NOMO-1 treated with dmso at 0.1 percent for 144 hours (cell line): Measurements from ENCODE around the gene MAPK6.
"Not testable (repeated sequence)": the region's sequence is repeated elsewhere in the genome, so short reads cannot be mapped to it uniquely, and the experiment has no call there.

Experiments used
- DNase-seq: peaks from one replicate; lab custom pipeline; 2025; ENCODE audit not compliant: unreplicated experiment; lab: John Stamatoyannopoulos, UW

MAPK6 gene

GRCh38 chr15:52078876-52079700 lies 60.1 kb downstream of the MAPK6 start:
- DNase-seq: peak; percentile 68

DNA sequence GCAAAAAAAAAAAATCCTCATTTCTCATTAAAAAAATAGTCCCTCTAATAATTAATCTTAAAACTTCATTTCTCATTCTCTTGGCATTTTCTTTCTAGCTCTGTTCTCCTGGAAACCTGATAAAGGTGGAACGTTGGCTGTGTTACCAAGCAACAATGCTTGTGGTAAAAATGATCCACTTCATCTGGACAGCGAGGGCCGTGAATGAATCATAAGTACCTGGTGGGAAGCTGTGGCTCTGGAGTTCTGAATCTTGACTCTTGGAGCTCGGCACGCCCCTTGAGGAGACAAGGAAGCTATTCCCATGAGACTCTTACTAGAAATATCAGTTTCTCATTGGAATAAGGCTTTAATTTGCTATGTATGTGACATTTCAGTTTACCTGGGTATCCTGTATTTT lies 61.0 kb downstream of the MAPK6 start:
- DNase-seq: no peak

- no peak for DNase-seq
These were observed 61.8 kb downstream of the MAPK6 start for GRCh38 chr15:52080706-52081392.

DNA sequence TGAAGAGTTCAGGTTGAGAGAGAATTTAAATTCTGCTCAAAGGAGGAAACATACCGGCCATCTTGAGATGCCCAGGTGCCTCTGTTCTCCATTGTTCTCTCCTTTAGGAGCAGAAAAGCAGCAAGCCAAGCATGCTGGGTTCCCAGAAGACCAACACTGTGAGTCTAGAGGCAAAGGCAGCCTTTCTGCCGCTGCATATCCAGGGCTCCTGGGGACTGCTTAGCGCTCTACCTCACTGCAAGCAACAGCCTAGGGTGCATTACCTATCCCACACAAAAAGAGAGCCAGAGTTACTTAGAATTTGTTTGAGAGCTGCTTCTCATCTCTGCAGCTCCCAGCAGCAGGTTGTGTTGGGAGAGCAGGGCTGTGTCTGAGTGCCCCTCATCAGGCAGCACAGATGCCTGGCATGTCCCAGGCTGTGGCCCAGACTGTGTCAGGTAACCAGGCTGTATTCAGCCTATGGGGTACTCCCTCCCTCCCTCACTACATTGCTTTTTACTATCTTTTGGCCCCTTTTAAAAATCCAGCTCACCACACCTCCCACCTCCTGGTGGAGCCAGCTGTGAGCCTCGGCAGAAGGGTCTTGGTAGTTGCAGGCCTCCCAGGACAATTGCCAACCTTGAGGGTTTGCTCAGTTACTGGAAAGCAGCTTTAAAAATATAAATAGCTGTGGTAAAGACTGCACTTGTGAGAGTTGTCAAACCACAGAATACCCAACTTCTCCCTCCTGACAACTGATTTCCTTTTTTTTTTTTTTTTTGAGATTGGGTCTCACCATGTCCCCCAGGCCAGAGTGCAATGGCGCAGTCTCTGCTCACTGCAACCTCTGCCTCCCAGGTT lies 63.4 kb downstream of the MAPK6 start:
- DNase-seq: peak; percentile 57

- not testable (repeated sequence) for DNase-seq
These were observed 64.0 kb downstream of the MAPK6 start for GRCh38 chr15:52083037-52083359.

DNA sequence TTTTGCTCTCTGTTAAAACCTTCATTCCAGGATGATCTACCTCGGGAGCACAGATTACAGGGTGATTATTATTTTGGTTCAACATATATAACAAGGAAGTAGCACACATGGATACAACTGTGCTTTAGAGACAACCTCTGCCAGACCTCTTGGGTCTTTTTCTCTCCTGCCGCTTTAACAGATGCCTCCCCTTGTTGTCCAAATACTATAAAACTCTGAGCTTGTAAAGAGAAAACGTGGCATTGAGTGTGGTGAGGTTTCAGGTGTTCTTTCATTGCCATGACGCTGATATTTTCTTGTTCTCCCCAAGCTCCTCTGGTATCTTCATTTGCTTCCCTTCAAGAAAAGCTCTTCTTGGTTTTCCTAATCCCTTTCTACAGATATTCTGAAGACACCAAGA lies 64.6 kb downstream of the MAPK6 start:
- no peak for DNase-seq

- DNase-seq: no peak
These were observed 66.3 kb downstream of the MAPK6 start for GRCh38 chr15:52085299-52085698.

DNA sequence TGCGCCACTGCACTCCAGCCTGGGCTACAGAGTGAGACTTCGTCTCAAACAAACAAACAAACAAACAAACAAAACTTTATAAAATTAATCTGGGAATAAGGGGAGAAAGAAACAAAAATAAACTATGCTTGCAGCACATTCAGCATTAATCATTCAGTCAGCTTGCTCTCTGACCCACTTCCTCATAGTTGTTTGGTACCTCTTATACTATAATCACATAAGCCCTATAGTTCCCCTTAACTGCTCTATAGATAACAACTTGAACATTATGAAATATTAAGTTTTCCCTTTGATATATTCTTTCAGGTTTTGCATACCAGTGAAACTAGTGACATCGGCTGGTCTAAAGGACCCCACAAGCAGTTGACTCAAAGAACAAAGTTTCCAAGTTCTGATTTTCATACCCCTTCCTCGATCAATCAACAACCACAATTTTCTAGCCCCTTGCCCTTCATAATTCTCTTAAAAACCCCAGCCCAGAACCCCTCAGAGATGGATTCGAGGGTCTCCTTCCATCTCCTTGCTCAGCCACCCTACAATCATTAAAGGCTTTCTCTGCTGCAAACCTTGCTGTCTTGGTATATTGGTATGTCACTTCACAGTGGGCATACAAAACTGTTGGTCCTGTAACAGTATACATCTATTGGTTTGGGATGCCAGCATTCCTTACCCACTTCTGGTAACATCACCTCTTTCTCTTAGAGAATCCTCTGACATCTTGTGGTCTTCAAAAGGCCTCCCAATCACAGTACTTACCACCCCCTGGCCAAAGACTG lies 67.2 kb downstream of the MAPK6 start:
- peak; percentile 30 for DNase-seq

DNA sequence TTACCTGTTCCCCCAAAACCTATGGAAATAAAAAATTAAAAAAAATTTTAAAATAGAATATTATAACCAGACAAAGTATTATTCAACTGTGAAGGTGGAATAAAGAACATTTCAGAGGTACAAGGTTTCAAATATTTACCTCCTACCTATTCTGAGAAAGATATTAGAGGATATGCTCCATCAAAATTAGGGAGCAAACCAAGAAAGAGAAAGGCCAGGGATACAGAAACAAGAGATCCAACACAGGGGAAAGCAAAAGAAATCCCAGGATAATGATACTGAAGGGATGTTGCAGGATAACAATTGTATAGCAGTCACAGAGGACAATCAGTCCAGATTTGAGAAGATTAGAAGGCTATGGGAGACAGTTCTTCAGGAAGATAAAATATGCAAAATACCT lies 71.2 kb downstream of the MAPK6 start:
- DNase-seq: no peak

DNA sequence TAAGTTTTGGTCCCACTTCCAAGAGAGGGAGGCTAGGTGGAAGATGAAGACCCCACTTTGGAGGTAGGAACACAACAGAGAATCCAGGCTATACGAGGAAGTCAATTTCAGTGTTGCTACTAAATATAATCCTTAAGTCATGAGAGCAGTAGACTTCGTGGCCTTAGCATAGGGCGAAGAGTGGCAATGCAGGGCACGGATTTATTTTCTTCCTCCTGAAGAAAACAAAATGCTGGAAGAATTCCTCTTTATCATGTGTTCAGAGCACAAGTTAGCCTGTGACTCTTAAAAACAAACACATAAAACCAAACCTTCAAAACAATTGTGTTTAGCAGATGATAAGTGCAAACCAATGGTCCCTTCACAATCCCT lies 74.1 kb downstream of the MAPK6 start:
- DNase-seq: no peak

GRCh38 chr15:52093539-52094510 lies 74.8 kb downstream of the MAPK6 start:
- DNase-seq: peak; percentile 25

GRCh38 chr15:52094811-52095584 lies 76.0 kb downstream of the MAPK6 start:
- DNase-seq: no peak

DNA sequence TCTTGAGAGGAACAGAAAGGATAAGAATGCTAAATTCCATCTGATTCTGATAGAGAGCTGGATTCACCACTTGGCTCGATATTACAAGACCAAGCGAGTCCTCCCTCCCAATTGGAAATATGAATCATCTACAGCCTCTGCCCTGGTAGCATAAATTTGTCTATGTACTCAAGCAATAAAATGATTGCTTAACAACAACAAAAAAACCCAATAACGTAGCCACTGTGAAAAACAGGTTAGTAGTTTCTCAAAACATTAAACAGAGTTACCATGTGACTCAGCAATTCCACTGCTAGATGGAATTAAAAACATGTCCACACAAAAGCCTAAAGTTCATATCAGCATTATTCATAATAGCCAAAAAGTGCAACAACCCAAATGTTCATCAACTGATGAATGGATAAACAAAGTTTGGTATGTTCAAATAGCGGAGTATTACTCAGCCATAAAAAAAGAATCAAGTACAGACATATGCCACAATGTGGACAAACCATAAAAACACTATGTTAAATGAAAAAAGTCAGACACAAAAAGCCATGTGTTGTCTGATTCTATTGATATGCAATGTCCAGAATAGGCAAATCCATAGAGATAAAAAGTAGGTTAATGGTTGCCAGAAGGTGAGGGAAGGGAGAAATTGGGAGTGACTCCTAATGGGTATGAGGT lies 76.7 kb downstream of the MAPK6 start:
- DNase-seq: peak; percentile 46

DNA sequence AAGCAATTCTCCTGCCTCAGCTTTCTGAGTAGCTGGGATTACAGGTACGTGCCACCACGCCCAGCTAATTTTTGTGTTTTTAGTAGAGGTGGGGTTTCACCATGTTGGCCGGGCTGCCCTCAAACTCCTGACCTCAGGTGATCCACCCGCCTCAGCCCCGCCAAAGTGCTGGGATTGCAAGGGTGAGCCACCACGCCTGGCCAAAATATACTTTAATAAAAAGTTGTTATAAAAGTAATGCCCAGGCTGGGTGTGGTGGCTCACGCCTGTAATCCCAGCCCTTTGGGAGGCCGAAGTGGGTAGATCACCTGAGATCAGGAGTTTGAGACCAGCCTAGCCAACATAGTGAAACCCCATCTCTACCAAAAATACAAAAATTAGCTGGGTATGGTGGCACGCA lies 77.5 kb downstream of the MAPK6 start:
- DNase-seq: not testable (repeated sequence)

DNA sequence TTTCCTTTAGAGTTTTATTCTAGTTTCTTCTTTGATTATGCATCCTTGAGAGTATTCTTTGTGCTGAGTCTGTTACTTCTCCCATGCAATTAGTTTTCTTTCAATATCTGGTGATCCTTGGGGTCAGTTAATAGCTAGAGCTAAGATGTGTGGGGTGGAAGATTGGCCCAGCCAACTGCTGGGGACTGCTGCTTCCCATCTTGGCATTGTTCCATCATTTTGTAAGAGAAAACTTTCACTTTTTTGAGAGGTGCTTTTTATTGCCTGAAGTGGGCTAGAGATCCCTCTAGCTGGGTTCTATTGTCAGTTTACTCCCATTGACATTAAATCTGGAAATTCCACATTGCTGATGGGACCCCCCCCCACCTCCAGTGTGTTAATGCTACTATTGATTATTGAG lies 78.2 kb downstream of the MAPK6 start:
- DNase-seq: no peak

- peak; percentile 35 for DNase-seq
These were observed 79.3 kb downstream of the MAPK6 start for GRCh38 chr15:52098323-52098722.

- DNase-seq: no peak
These were observed 80.7 kb downstream of the MAPK6 start for GRCh38 chr15:52099651-52100272.

DNA sequence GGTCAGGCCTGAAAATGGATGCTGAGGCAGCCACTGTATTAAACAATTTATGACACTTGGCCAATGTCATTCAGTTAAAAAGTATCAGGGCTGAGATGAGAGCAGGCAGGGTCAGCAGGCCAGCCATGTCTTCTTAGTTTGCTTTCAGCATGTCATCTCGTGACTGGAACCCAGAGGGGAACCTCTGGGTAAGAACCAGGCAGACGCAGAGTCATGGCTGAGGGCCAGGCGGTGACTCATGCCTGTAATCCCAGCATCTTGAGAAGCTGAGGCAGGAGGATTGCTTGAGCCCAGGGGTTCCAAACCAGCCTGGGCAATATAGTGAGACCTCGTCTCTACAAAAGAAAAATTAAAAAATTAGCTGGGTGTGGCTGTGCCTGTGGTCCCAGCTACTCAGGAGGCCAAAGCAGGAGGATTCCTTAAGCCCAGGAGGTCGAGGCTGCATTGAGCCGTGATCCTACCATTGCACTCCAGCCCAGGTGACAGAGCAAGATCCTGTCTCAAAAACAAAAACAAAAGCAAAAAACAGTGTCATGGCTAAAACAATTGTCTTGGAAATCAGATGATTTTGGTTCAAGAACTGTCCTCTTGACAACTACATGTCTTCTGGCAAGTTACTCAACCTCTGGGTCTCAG lies 81.9 kb downstream of the MAPK6 start:
- no peak for DNase-seq
